ENCODE results near the gene MYG1.

The MYG1 gene, protein sequence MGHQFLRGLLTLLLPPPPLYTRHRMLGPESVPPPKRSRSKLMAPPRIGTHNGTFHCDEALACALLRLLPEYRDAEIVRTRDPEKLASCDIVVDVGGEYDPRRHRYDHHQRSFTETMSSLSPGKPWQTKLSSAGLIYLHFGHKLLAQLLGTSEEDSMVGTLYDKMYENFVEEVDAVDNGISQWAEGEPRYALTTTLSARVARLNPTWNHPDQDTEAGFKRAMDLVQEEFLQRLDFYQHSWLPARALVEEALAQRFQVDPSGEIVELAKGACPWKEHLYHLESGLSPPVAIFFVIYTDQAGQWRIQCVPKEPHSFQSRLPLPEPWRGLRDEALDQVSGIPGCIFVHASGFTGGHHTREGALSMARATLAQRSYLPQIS

DNA sequence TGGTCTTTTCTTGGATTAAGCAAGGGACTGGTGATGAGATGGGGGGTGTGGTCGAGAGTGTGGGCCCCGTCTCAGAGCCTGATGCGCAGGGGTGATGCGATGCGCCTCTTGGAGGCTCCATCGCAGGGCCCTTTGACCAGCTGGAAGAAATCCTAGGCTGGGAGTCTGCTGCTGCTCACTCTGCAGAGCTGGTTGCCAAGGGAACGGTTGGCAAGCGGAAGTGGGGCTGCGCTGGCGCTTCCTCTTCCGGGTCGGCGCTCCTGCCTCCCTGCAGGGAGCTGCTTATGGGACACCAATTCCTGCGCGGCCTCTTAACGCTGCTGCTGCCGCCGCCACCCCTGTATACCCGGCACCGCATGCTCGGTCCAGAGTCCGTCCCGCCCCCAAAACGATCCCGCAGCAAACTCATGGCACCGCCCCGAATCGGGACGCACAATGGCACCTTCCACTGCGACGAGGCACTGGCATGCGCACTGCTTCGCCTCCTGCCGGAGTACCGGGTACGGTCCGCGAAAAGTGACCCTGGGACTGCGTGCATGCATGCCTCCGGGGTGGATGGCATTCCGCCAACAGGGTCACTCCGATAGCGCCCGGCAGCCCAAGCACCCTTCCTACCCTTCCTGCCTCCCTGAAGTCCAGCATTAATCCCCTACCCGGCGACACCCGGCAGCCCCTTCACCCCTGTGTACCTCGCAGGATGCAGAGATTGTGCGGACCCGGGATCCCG, at the start of gene MYG1:
MYG1 (plus strand) TSS at position 242 of the 727 bp plus-strand sequence; CDS start at position 285, 43 bp downstream.
- DNase-seq (ENCODE audit: low spot score in 2 of 2): peak; percentile 93 to 94
- in situ Hi-C loops (cut with MboI; ENCODE audit: low sequenced_read_pairs): no loop called here
- Histone ChIP-seq H3K4me1 (peaks cover 8% of the 10 kb centered on the region), H3K36me3 (replicated peaks) (peaks cover 47% of the 10 kb centered on the region), H3K4me3 (peak within 1 kb of the TSS; percentile 79), H3K9me3 (no peaks in the 10 kb centered on the region), H3K27me3 (ENCODE audit: low read depth) (no peaks in the 10 kb centered on the region)

DNA sequence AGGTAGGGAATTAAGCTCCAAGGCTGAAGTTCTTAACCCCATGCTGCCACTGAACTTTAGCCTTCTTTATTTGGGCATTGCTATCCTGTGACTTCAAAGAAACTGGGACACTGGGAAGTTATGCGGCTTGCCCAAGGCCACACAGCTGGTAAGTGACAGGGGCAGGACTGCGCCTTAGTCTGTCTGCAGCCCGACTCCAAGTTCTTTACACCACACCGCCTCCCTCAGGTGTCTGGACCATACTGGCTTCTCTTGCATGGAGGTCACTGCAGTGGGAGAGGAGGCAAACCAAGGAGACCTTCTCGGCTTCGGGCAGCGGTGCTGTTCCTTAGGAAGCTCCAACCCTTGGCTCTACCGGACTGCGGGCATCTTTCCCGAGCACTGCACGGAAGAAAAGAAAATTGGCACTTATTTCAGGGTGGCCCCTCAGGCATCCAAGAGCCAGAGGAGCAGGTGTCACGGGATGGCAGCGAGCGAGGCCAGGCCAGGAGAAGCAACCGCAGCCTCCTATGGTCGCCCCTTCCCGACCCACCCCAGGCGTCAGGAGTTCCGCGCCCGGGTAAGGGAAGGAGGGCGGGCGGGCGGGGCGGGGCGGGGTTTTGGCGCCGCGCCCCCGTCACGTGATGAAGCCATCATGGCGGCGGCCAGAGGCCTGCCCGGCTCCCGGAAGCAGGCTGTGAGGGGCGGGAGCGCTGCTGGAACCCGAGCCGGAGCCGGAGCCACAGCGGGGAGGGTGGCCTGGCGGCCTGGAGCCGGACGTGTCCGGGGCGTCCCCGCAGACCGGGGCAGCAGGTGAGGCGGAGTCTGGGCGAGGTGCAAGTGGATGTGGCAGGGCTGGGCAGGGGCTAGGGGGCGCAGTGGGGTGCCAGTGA, 47.8 kb upstream of the MYG1 start:
- in situ Hi-C loops (cut with MboI; ENCODE audit: low sequenced_read_pairs): no loop called here
- H3K4me3 ChIP-seq: peak overlapping the region; percentile 92
- peaks cover 7% of the 10 kb centered on the region for H3K4me1 ChIP-seq
- no peaks in the 10 kb centered on the region for H3K27me3 ChIP-seq (ENCODE audit: low read depth)
- no peaks in the 10 kb centered on the region for H3K9me3 ChIP-seq
- H3K36me3 ChIP-seq (replicated peaks): peaks cover 5% of the 10 kb centered on the region; the same call in 1 of the 2 replicates
- peak; percentile 70 to 82 for DNase-seq (ENCODE audit: low spot score in 2 of 2)

DNA sequence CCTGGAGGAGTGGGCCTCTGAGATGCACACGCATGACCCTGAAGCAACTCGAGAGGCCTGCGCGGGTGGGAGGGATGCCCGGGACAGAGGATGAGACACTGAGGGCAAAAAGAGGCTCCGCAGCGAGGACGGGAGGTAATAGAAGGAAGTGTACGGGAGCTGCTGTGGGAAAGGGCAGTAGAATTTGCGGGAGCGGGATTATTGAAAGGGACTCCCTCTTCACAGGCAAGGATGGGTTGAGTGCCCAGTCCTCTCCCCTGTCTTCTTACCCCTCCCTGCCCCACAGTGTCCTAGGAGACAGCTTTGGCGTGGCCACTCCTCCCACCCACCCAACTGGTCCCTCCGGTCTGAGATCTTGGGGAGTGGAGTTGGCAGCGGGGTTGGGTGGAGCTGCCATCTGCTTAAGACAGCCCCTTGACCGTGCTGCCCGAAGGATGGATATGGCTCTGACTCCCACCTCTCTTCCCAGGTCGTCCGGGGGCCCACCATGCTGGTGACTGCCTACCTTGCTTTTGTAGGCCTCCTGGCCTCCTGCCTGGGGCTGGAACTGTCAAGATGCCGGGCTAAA, 47.1 kb upstream of the MYG1 start:
- DNase-seq (ENCODE audit: low spot score in 2 of 2): no peak
- Histone ChIP-seq H3K9me3 (no peaks in the 10 kb centered on the region), H3K4me3 (peak overlapping the region; percentile 92), H3K27me3 (ENCODE audit: low read depth) (no peaks in the 10 kb centered on the region), H3K36me3 (replicated peaks) (peaks cover 5% of the 10 kb centered on the region; the same call in 1 of the 2 replicates), H3K4me1 (peaks cover 7% of the 10 kb centered on the region)
- in situ Hi-C loops (cut with MboI; ENCODE audit: low sequenced_read_pairs): no loop called here

DNA sequence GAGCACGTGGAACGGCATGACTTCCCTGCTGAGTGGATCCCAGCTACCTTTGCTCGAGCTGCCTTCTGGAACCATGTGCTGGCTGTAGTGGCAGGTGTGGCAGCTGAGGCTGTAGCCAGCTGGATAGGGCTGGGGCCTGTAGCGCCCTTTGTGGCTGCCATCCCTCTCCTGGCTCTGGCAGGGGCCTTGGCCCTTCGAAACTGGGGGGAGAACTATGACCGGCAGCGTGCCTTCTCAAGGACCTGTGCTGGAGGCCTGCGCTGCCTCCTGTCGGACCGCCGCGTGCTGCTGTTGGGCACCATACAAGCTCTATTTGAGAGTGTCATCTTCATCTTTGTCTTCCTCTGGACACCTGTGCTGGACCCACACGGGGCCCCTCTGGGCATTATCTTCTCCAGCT, 46.2 kb upstream of the MYG1 start:
- H3K4me1 ChIP-seq: peaks cover 7% of the 10 kb centered on the region
- no peak overlapping the region for H3K4me3 ChIP-seq
- H3K27me3 ChIP-seq (ENCODE audit: low read depth): no peaks in the 10 kb centered on the region
- H3K36me3 ChIP-seq (replicated peaks): peaks cover 5% of the 10 kb centered on the region; the same call in 1 of the 2 replicates
- no peaks in the 10 kb centered on the region for H3K9me3 ChIP-seq
- in situ Hi-C loops (cut with MboI; ENCODE audit: low sequenced_read_pairs): no loop called here
- DNase-seq (ENCODE audit: low spot score in 2 of 2): no peak

DNA sequence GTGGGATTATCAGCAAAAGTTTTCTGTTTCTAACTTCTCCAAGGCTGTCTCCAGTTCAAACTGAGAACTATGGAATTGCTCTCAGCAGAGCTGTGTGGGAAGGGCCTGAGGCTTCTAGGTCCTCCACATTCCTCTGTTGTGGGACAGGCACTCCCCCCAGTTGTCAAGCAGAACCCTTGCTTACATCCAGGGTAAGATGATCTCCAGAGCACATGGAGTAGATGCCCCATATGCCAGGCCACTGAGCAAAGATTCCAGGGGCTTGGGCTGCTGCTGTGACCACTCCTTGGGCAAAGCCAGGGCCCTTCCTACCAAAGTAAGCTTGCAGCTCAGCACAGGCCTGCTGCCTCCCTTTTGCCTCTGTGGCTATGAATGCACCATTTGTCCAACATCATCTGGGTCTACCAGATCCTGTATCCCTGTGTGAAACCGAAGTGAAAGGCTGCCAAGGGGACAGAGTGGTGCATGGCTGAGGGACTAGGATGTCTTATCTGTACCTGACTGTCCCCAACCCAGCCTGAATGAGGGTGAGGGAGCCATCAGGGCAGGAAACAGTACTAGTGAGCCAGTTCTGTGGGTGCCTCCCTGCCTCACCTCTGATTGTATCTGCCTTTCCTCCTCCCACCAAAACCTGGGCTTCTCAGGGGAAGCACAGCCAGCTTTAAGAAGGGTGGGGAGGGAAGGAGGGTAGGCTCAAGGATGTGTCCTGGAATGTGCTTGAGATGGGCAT, 44.5 kb upstream of the MYG1 start:
- Histone ChIP-seq H3K27me3 (ENCODE audit: low read depth) (no peaks in the 10 kb centered on the region), H3K4me1 (peaks cover 7% of the 10 kb centered on the region), H3K4me3 (no peak overlapping the region)

DNA sequence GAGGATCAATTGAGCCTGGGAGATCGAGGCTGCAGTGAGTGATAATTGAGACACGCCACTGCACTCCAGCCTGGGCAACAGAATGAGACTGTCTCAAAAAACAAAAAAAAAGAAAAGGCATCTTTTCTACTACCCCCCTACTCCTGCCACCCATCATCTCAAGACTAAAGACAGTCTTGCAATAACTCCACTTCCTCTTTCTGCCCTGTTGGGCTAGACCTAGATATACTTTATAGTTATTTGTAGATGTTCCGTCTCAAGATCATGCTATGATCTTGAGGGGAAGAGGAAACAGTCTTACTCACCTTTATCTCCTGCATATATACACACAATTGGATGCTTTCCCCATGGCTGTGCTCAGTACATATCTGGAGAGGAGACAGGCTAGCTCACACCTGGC, 43.5 kb upstream of the MYG1 start:
- Histone ChIP-seq H3K27me3 (ENCODE audit: low read depth) (no peaks in the 10 kb centered on the region), H3K4me3 (no peak overlapping the region), H3K9me3 (no peaks in the 10 kb centered on the region), H3K4me1 (peaks cover 6% of the 10 kb centered on the region), H3K36me3 (replicated peaks) (peaks cover 5% of the 10 kb centered on the region; the same call in 1 of the 2 replicates)
- no peak for DNase-seq (ENCODE audit: low spot score in 2 of 2)
- in situ Hi-C loops (cut with MboI; ENCODE audit: low sequenced_read_pairs): no loop called here

More for the DNA sequence above, 44.5 kb upstream of the MYG1 start:
- no peak for DNase-seq (ENCODE audit: low spot score in 2 of 2)
- Histone ChIP-seq H3K9me3 (no peaks in the 10 kb centered on the region), H3K36me3 (replicated peaks) (peaks cover 5% of the 10 kb centered on the region; the same call in 1 of the 2 replicates)
- in situ Hi-C loops (cut with MboI; ENCODE audit: low sequenced_read_pairs): no loop called here

DNA sequence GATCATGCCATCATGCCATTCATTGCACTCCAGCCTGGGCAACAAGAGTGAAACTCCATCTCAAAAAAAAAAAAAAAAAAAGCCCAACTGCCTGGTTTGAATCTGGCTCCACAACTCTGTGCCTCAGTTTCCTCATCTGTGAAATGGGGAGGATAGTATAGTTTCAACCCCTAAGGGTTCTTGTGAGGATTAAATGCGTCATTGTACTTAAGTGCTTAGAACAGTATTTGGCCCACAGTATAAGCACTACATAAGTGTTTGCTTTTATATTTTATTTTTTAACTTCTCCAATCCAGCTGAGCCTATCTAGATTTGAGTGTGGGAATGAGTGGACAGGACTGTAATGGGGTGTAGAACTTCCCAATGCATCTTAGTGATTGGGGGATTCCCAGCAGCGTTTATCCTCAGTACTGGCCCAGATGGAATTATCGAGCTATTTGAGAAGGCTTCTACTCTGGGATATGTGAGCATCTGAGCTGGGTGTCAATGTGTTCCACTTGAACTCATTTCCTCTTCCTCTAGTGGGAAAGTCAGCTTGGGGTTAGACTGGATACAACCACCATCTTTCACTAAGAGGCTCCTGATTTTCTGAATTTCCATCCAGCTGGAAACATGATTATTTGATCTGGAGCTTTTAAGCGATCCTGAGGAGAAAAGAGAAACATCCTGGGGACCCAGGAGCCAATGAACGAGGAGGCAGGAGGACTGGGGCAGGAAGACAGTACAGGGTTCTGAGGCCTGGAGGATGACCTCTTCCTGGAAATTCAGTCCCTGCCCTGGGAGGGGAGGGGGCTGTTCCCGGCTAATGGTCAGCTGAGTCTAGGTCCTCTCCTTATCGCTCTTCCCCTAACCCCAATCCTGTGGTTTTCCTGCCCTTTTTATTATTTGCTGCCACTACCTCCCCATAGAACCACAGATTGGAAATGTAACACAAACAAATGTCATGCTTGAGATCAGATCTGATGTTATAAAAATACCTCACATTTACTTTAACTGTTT, 40.7 kb upstream of the MYG1 start:
- Histone ChIP-seq H3K9me3 (no peaks in the 10 kb centered on the region), H3K27me3 (ENCODE audit: low read depth) (no peaks in the 10 kb centered on the region), H3K4me3 (no peak overlapping the region), H3K36me3 (replicated peaks) (peaks cover 2% of the 10 kb centered on the region; the same call in 1 of the 2 replicates), H3K4me1 (no peaks in the 10 kb centered on the region)
- DNase-seq (ENCODE audit: low spot score in 2 of 2): no peak
- in situ Hi-C loops (cut with MboI; ENCODE audit: low sequenced_read_pairs): no loop called here

DNA sequence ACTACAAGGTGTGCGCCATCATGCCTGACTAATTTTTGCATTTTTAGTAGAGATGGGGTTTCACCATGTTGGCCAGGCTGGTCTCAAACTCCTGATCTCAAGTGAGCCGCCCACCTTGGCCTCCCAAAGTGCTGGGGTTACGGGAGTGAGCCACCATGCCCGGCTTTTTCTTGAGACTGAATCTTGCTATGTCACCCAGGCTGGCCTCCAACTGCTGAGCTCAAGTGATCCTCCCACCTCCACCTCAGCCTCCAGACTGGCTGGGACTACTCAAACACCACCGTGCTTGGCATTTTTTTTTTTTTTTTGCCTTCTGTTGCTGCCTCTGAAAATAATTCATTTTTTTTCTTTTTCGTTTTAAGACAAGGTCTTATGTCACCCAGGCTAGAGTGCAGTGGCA, 39.6 kb upstream of the MYG1 start:
- Histone ChIP-seq H3K9me3 (no peaks in the 10 kb centered on the region), H3K4me3 (no peak overlapping the region), H3K27me3 (ENCODE audit: low read depth) (no peaks in the 10 kb centered on the region), H3K36me3 (replicated peaks) (no peaks in the 10 kb centered on the region), H3K4me1 (no peaks in the 10 kb centered on the region)
- in situ Hi-C loops (cut with MboI; ENCODE audit: low sequenced_read_pairs): no loop called here
- DNase-seq (ENCODE audit: low spot score in 2 of 2): no peak

DNA sequence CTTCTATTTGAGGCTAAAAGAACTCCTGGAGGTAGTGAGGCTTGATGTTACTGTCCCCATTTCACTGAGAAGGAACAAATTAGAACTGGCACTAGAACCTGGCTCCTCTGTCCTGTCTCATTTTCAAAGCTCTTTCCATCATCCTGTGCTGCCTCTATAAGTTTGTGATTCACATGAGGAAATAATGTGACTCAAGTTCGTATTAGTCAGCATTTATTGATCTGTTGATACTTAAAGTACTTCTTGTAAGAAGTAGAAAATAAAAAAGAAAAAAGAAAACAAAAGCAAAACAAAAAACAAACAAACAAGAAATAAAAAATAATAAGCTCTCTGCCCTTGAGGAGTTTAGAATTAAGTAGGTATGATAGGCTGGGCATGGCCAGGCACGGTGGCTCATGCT, 33.7 kb upstream of the MYG1 start:
- peaks cover 10% of the 10 kb centered on the region for H3K4me1 ChIP-seq
- no peak for DNase-seq (ENCODE audit: low spot score in 2 of 2)
- in situ Hi-C loops (cut with MboI; ENCODE audit: low sequenced_read_pairs): no loop called here
- H3K27me3 ChIP-seq (ENCODE audit: low read depth): no peaks in the 10 kb centered on the region
- H3K4me3 ChIP-seq: no peak overlapping the region
- H3K9me3 ChIP-seq: no peaks in the 10 kb centered on the region
- H3K36me3 ChIP-seq (replicated peaks): peaks cover 23% of the 10 kb centered on the region

DNA sequence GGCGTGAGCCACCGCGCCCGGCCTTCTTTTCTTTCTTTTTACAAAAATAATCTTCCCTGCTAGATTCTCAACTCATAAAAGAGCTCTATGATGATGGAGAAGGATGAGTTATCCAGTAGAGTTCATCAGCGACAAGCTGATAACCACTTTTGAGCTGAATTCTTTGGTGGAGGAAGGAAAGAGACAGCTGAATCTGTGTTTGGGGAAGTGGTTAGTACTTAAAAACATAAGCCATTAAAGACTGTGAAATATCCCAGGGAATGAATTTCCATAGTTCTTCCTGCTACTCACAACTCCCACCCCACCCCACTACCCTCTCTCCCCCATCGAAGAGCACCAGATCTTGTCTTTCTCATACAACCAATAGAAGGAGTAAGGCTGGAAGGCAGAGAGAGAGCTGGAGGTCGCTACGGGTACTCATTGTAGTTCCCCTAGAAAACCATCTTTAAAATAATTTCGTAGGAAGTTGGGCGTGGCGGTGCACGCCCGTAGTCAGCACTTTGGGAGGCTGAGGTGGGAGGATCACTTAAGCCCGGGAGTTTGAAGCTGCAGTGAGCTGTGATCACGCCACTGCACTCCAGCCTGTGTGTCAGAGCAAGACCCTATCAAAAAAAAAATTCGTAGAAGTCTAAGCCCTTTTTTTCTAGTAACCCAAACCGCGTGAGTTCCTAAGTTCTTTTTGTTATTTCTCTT, 32.0 kb upstream of the MYG1 start:
- in situ Hi-C loops (cut with MboI; ENCODE audit: low sequenced_read_pairs): no loop called here
- H3K36me3 ChIP-seq (replicated peaks): peaks cover 36% of the 10 kb centered on the region
- DNase-seq (ENCODE audit: low spot score in 2 of 2): peak in 1 of 2 experiments; percentile 33
- no peaks in the 10 kb centered on the region for H3K27me3 ChIP-seq (ENCODE audit: low read depth)
- peaks cover 10% of the 10 kb centered on the region for H3K4me1 ChIP-seq
- no peaks in the 10 kb centered on the region for H3K9me3 ChIP-seq
- peak overlapping the region; percentile 76 for H3K4me3 ChIP-seq

DNA sequence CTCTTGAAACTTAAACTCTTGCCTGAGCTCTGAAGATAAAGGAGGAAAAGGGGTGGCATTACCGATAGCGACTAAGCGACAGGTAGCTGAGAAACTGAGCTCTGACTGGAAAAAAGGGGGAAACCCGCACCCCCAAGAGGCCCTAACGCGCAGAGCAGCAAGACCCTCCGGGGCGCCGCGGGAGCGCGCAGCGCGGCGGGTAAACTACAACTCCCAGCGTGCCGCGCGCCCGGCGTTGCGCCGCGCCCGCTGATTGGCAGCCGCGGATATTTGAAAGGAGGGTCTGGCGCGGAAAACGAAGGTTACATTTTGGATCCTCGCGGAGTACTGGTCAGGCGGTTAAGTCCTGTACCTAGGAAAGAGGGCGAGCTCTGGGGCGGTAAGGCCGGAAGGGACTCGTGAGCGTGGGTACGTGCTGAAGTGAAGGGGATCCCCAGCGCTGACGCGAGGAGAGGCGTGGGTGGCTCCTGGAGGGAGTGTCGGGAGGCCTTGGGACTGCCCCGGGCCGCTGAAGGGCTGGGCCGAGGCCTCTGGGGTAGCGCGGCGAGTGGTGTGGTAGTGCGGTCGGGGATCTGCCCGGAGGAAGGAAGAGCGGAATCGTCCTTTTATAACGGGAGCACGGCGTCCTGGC, 31.4 kb upstream of the MYG1 start, which contains the start of gene ESPL1:
ESPL1 (plus strand) TSS at position 301 of the 631 bp plus-strand sequence. CDS start 468 bp downstream, outside the sequence.
- Histone ChIP-seq H3K4me1 (peaks cover 10% of the 10 kb centered on the region), H3K4me3 (peak within 1 kb of the TSS; percentile 76), H3K27me3 (ENCODE audit: low read depth) (no peaks in the 10 kb centered on the region), H3K36me3 (replicated peaks) (peaks cover 39% of the 10 kb centered on the region), H3K9me3 (no peaks in the 10 kb centered on the region)
- in situ Hi-C loops (cut with MboI; ENCODE audit: low sequenced_read_pairs): no loop called here
- DNase-seq (ENCODE audit: low spot score in 2 of 2): peak; percentile 78 to 87

All from HAP-1 (cell line).